ENCODE results near the gene JCAD.
"Not testable (repeated sequence)": the region's sequence is repeated elsewhere in the genome, so short reads cannot be mapped to it uniquely, and the experiment has no call there.

The JCAD gene

DNA sequence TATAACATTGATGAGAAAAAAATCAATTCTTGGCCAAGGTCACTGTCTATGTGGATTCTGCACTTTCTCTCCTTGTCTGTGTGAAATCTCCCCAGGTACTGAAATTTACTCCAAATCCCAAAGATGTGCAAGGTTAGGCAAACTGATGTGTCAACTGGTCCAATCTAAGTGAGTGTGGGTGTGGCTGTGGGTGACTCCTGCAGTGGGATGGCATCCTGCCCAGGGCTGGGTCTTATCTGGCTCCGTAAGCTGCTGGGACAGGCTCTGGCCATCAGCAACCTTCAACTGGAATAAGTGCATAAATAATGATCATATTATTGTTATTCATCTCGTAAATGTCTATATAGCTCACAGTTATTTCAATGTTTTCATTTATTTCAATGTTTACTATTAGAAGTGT lies 79.3 kb downstream of the JCAD start:
- H3K36me3 ChIP-seq (ENCODE audit: insufficient read depth, low read length): no peaks in the 10 kb centered on the region
- no peaks in the 10 kb centered on the region for H4K20me1 ChIP-seq (ENCODE audit: insufficient read depth, low read length, poor library complexity, severe bottlenecking)
- no peak for TF ChIP-seq EZH2phosphoT487 (IDR thresholded peaks at IDR 0.05; ENCODE audit: borderline replicate concordance)
- TF ChIP-seq, protein P1, sequence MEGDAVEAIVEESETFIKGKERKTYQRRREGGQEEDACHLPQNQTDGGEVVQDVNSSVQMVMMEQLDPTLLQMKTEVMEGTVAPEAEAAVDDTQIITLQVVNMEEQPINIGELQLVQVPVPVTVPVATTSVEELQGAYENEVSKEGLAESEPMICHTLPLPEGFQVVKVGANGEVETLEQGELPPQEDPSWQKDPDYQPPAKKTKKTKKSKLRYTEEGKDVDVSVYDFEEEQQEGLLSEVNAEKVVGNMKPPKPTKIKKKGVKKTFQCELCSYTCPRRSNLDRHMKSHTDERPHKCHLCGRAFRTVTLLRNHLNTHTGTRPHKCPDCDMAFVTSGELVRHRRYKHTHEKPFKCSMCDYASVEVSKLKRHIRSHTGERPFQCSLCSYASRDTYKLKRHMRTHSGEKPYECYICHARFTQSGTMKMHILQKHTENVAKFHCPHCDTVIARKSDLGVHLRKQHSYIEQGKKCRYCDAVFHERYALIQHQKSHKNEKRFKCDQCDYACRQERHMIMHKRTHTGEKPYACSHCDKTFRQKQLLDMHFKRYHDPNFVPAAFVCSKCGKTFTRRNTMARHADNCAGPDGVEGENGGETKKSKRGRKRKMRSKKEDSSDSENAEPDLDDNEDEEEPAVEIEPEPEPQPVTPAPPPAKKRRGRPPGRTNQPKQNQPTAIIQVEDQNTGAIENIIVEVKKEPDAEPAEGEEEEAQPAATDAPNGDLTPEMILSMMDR (conservative IDR thresholded peaks at IDR 0.05; ENCODE audit: low read length): no peak
- no peak overlapping the region for H3K4me3 ChIP-seq (ENCODE audit: low read length, poor library complexity, severe bottlenecking)
- no peaks in the 10 kb centered on the region for H3K4me1 ChIP-seq (ENCODE audit: insufficient read depth, low read length, poor library complexity, severe bottlenecking)
- no peak overlapping the region for H3K4me2 ChIP-seq (ENCODE audit: low read depth, low read length, poor library complexity, severe bottlenecking)
- H3K9me2 ChIP-seq (replicated peaks; ENCODE audit: low read depth, low read length): no peaks in the 10 kb centered on the region
- no peak overlapping the region for H2AFZ ChIP-seq (ENCODE audit: low read length)
- H3K9ac ChIP-seq (ENCODE audit: low read depth, low read length, poor library complexity, severe bottlenecking): no peak overlapping the region
- no peaks in the 10 kb centered on the region for H3K27me3 ChIP-seq (ENCODE audit: insufficient read depth, low read length, poor library complexity, severe bottlenecking)
- no peaks in the 10 kb centered on the region for H3F3A ChIP-seq (ENCODE audit: low read depth)
- H3K9me3 ChIP-seq (ENCODE audit: insufficient read depth, low read depth, low read length): peaks cover 9% of the 10 kb centered on the region; the same call in 1 of the 2 replicates
- H3K79me2 ChIP-seq (ENCODE audit: insufficient read depth, low read length): no peaks in the 10 kb centered on the region

DNA sequence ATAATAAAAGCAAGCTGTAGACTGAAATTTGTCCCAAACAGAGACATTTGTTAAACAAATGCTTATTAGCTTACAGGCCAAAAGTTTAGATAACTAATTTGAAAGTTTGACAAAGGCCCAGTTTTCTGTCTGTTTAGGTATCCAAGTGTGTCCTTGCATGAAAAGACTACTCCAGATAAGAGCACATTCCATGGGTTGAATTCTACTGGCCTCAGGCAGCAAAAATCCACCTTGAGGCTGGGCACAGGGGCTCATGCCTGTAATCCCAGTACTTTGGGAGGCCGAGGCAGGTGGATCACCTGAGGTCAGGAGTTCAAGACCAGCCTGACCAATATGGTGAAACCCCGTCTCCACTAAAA lies 80.0 kb downstream of the JCAD start:
- H3K4me3 ChIP-seq (ENCODE audit: low read length, poor library complexity, severe bottlenecking); H3K9ac ChIP-seq (ENCODE audit: low read depth, low read length, poor library complexity, severe bottlenecking); H3K36me3 ChIP-seq (ENCODE audit: insufficient read depth, low read length); H3F3A ChIP-seq (ENCODE audit: low read depth); H3K9me3 ChIP-seq (ENCODE audit: insufficient read depth, low read depth, low read length); H3K4me2 ChIP-seq (ENCODE audit: low read depth, low read length, poor library complexity, severe bottlenecking); H3K27me3 ChIP-seq (ENCODE audit: insufficient read depth, low read length, poor library complexity, severe bottlenecking); H3K9me2 ChIP-seq (replicated peaks; ENCODE audit: low read depth, low read length); H3K4me1 ChIP-seq (ENCODE audit: insufficient read depth, low read length, poor library complexity, severe bottlenecking); H4K20me1 ChIP-seq (ENCODE audit: insufficient read depth, low read length, poor library complexity, severe bottlenecking); H2AFZ ChIP-seq (ENCODE audit: low read length); H3K79me2 ChIP-seq (ENCODE audit: insufficient read depth, low read length): not testable (repeated sequence)

DNA sequence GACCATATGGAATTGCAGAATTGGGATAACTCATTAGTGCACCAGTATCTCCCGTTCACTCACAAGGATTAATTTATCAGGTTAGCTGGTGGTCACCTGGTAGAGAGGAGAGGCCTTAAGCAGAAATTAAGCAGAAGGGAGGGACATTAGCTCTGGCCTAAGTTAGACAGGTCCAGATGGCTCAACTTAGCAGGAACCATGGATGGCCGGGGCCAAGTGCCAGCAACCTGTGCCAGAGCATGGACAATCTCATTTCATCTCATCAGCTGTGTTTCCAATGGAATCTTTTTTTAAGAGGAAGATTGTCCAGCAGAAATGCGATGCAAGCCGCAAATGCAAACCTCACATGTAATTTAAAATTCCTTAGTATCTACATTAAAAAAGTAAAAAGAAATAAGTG lies 82.2 kb downstream of the JCAD start:
- no peaks in the 10 kb centered on the region for H3K4me1 ChIP-seq (ENCODE audit: insufficient read depth, low read length, poor library complexity, severe bottlenecking)
- no peak overlapping the region for H3K4me2 ChIP-seq (ENCODE audit: low read depth, low read length, poor library complexity, severe bottlenecking)
- no peaks in the 10 kb centered on the region for H3K36me3 ChIP-seq (ENCODE audit: insufficient read depth, low read length)
- H2AFZ ChIP-seq (ENCODE audit: low read length): no peak overlapping the region
- H3K9me2 ChIP-seq (replicated peaks; ENCODE audit: low read depth, low read length): no peaks in the 10 kb centered on the region
- no peaks in the 10 kb centered on the region for H3F3A ChIP-seq (ENCODE audit: low read depth)
- no peak overlapping the region for H3K9ac ChIP-seq (ENCODE audit: low read depth, low read length, poor library complexity, severe bottlenecking)
- 0 out of 2 replicates have a peak, but pooled peaks cover 2% of the 10 kb centered on the region for H3K9me3 ChIP-seq (ENCODE audit: insufficient read depth, low read depth, low read length)
- no peak overlapping the region for H3K4me3 ChIP-seq (ENCODE audit: low read length, poor library complexity, severe bottlenecking)
- H3K79me2 ChIP-seq (ENCODE audit: insufficient read depth, low read length): no peaks in the 10 kb centered on the region
- TF ChIP-seq, protein P1 (conservative IDR thresholded peaks at IDR 0.05; ENCODE audit: low read length): no peak
- no peak for TF ChIP-seq EZH2phosphoT487 (IDR thresholded peaks at IDR 0.05; ENCODE audit: borderline replicate concordance)
- no peaks in the 10 kb centered on the region for H3K27me3 ChIP-seq (ENCODE audit: insufficient read depth, low read length, poor library complexity, severe bottlenecking)
- H4K20me1 ChIP-seq (ENCODE audit: insufficient read depth, low read length, poor library complexity, severe bottlenecking): no peaks in the 10 kb centered on the region

DNA sequence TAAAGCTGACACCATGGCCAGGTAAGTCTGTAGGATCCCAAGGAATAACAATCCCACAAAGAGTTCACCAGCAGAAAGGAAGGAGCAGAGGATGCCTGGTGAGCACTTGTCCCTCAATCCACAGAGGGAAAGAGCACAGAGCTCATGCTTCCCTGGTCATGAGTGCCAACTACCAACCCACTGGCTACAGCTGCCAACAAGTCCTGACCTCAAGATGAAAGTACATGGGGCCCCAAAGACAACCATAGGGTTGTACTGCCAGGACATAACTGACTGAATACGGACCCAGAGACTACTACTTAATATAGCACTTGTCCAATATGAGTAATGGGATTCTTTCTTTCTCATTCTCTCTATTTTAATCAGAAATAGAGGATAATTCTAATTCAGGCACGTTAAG lies 83.3 kb downstream of the JCAD start:
- H3K36me3 ChIP-seq (ENCODE audit: insufficient read depth, low read length): no peaks in the 10 kb centered on the region
- H3K27me3 ChIP-seq (ENCODE audit: insufficient read depth, low read length, poor library complexity, severe bottlenecking): no peaks in the 10 kb centered on the region
- no peaks in the 10 kb centered on the region for H3K4me1 ChIP-seq (ENCODE audit: insufficient read depth, low read length, poor library complexity, severe bottlenecking)
- no peak overlapping the region for H3K4me2 ChIP-seq (ENCODE audit: low read depth, low read length, poor library complexity, severe bottlenecking)
- H3K9me3 ChIP-seq (ENCODE audit: insufficient read depth, low read depth, low read length): no peaks in the 10 kb centered on the region
- H3K9ac ChIP-seq (ENCODE audit: low read depth, low read length, poor library complexity, severe bottlenecking): no peak overlapping the region
- TF ChIP-seq, protein P1 (conservative IDR thresholded peaks at IDR 0.05; ENCODE audit: low read length): no peak
- TF ChIP-seq EZH2phosphoT487 (IDR thresholded peaks at IDR 0.05; ENCODE audit: borderline replicate concordance): no peak
- no peak overlapping the region for H3K4me3 ChIP-seq (ENCODE audit: low read length, poor library complexity, severe bottlenecking)
- H3F3A ChIP-seq (ENCODE audit: low read depth): no peaks in the 10 kb centered on the region
- H4K20me1 ChIP-seq (ENCODE audit: insufficient read depth, low read length, poor library complexity, severe bottlenecking): no peaks in the 10 kb centered on the region
- no peaks in the 10 kb centered on the region for H3K9me2 ChIP-seq (replicated peaks; ENCODE audit: low read depth, low read length)
- H2AFZ ChIP-seq (ENCODE audit: low read length): no peak overlapping the region
- no peaks in the 10 kb centered on the region for H3K79me2 ChIP-seq (ENCODE audit: insufficient read depth, low read length)
